ENCODE results near the gene MARS1. TPM values are rescaled to one million over a fixed set of nuclear protein-coding genes. Genes with fewer than 3 reads are reported as not detected.
"Not testable (repeated sequence)": the region's sequence is repeated elsewhere in the genome, so short reads cannot be mapped to it uniquely, and the experiment has no call there.

The MARS1 gene
- total and polyA plus RNA-seq, 7 donors = 41.2 to 97.4 (median 83.6) TPM

DNA sequence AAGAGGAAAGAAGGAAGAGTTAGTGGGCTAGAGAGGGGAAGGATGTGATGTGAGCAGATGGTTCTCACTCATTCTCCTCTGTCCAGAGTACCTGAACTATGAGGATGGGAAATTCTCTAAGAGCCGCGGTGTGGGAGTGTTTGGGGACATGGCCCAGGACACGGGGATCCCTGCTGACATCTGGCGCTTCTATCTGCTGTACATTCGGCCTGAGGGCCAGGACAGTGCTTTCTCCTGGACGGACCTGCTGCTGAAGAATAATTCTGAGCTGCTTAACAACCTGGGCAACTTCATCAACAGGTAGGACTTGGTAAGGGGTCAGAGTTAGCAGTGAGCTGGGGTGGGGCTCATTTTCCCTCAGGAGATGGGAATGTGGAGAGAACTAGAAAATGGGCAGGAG lies 24.8 kb downstream of the MARS1 start:
- no peak overlapping the region for H3K4me3 ChIP-seq
- intact Hi-C loops (cut with DNase I) = no loop called here
- no peak for DNase-seq
- no peaks in the 10 kb centered on the region for H3K27me3 ChIP-seq (ENCODE audit: insufficient read depth in 3 of 3, low read length in 2 of 3)
- H3K4me1 ChIP-seq = peaks cover 8% of the 10 kb centered on the region
- H3K36me3 ChIP-seq (ENCODE audit: insufficient read depth in 1 of 2, low read depth in 1 of 2) = peaks cover 18 to 91% of the 10 kb centered on the region in 2 donors
- no peak for ATAC-seq
- TF ChIP-seq, protein P1, sequence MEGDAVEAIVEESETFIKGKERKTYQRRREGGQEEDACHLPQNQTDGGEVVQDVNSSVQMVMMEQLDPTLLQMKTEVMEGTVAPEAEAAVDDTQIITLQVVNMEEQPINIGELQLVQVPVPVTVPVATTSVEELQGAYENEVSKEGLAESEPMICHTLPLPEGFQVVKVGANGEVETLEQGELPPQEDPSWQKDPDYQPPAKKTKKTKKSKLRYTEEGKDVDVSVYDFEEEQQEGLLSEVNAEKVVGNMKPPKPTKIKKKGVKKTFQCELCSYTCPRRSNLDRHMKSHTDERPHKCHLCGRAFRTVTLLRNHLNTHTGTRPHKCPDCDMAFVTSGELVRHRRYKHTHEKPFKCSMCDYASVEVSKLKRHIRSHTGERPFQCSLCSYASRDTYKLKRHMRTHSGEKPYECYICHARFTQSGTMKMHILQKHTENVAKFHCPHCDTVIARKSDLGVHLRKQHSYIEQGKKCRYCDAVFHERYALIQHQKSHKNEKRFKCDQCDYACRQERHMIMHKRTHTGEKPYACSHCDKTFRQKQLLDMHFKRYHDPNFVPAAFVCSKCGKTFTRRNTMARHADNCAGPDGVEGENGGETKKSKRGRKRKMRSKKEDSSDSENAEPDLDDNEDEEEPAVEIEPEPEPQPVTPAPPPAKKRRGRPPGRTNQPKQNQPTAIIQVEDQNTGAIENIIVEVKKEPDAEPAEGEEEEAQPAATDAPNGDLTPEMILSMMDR (IDR thresholded peaks at IDR 0.05) = no peak
- 86 to 96% (median 90%) methylated on average over 6 of the region's 6 CpGs for WGBS, 3 donors
- H3K27ac ChIP-seq = no peak overlapping the region
- H3K9me3 ChIP-seq = no peaks in the 10 kb centered on the region

DNA sequence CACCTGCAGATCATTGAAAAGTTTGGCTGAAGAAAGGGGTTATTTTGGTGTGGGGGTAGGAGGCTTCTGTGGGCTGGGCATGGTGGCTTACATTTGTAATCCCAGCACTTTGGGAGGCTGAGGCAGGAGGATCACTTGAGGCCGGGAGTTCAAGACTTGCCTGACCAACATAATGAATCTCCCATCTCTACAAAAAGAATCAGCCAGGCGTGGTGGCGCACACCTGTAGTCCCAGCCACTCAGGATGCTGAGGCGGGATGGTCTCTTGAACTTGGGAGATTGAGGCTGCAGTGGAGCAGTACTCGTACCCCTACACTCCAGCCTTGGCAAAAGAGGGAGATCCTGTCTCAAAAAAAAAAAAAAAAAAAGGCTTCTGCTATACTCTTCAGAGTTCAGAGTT lies 25.4 kb downstream of the MARS1 start:
- no peaks in the 10 kb centered on the region for H3K27me3 ChIP-seq (ENCODE audit: insufficient read depth in 3 of 3, low read length in 2 of 3)
- H3K36me3 ChIP-seq (ENCODE audit: insufficient read depth in 1 of 2, low read depth in 1 of 2) = peaks cover 18 to 95% of the 10 kb centered on the region in 2 donors
- ATAC-seq (no peak), DNase-seq (no peak)
- intact Hi-C loops (cut with DNase I) = no loop called here
- H3K27ac ChIP-seq = no peak overlapping the region
- TF ChIP-seq, protein P1 (IDR thresholded peaks at IDR 0.05) = no peak
- peaks cover 14% of the 10 kb centered on the region for H3K4me1 ChIP-seq
- WGBS, 3 donors = 94 to 96% (median 96%) methylated on average over 5 of the region's 5 CpGs
- no peak overlapping the region for H3K4me3 ChIP-seq
- H3K9me3 ChIP-seq = no peaks in the 10 kb centered on the region

DNA sequence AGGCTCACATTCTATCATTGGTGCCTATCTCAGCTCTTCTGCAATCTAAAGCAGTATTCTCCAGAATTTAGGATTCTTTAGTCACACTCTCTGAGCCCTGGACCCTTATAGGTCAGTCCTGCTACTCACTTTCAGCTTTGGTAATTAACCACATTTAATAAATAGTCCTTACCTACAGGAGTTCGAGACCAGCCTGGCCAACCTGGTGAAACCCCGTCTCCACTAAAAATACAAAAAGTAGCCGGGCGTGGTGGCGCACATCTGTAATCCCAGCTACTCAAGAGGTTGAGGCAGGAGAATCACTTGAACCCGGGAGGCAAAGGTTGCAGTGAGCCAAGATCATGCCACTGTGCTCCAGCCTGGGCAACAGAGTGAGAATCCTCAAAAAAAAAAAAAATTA lies 25.8 kb downstream of the MARS1 start:
- H3K4me1 ChIP-seq = peaks cover 18% of the 10 kb centered on the region
- WGBS, 3 donors = 92 to 96% (median 95%) methylated on average over 6 of the region's 6 CpGs
- peaks cover 18 to 94% of the 10 kb centered on the region in 2 donors for H3K36me3 ChIP-seq (ENCODE audit: insufficient read depth in 1 of 2, low read depth in 1 of 2)
- H3K9me3 ChIP-seq; DNase-seq; ATAC-seq; H3K4me3 ChIP-seq; H3K27ac ChIP-seq; H3K27me3 ChIP-seq (ENCODE audit: insufficient read depth in 3 of 3, low read length in 2 of 3); intact Hi-C loops (cut with DNase I): not testable (repeated sequence)

DNA sequence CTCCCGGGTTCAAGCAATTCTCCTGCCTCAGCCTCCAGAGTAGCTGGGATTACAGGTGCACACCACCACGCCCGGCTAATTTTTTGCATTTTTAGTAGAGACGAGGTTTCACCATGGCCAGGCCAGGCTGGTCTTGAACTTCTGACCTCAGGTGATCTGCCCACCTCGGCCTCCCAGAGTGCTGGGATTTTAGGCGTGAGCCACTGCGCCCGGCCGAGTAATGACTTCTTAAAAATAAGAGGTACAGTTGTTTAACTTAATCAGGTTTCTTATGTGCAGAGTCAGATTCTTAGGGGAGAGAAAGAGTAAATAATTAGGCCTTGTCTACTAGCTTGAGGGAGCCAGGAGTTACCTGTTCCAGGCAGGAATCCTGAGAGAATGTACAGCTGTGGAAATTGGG lies 26.4 kb downstream of the MARS1 start:
- 90 to 92% (median 91%) methylated on average over 8 to 9 of the region's 9 CpGs for WGBS, 3 donors

DNA sequence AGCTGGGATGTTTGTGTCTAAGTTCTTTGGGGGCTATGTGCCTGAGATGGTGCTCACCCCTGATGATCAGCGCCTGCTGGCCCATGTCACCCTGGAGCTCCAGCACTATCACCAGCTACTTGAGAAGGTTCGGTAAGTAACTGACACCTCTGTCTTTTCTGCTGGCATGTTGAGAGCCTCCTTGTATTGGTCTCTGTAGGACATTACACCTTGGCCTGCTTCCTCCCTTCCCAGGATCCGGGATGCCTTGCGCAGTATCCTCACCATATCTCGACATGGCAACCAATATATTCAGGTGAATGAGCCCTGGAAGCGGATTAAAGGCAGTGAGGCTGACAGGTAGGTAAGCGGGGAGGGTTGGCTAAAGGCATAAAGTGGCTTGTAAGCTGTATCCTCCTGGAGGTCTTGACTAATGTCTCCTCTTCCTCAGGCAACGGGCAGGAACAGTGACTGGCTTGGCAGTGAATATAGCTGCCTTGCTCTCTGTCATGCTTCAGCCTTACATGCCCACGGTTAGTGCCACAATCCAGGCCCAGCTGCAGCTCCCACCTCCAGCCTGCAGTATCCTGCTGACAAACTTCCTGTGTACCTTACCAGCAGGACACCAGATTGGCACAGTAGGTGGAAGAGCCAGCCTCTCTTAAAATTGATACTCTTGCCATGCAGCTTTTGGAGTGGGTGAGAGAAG lies 27.0 kb downstream of the MARS1 start:
- DNase-seq = no peak
- ATAC-seq = no peak
- H3K27ac ChIP-seq = peak overlapping the region; percentile 46

More for the DNA sequence above, 26.4 kb downstream of the MARS1 start:
- ATAC-seq; DNase-seq; H3K27me3 ChIP-seq (ENCODE audit: insufficient read depth in 3 of 3, low read length in 2 of 3); H3K9me3 ChIP-seq; H3K4me3 ChIP-seq; intact Hi-C loops (cut with DNase I): not testable (repeated sequence)
- Histone ChIP-seq H3K4me1 (peaks cover 23% of the 10 kb centered on the region), H3K36me3 (ENCODE audit: insufficient read depth in 1 of 2, low read depth in 1 of 2) (peaks cover 18 to 89% of the 10 kb centered on the region in 2 donors), H3K27ac (peak overlapping the region; percentile 46)

More for the DNA sequence above, 27.0 kb downstream of the MARS1 start:
- H3K4me1 ChIP-seq = peaks cover 25% of the 10 kb centered on the region
- peaks cover 16 to 83% of the 10 kb centered on the region in 2 donors for H3K36me3 ChIP-seq (ENCODE audit: insufficient read depth in 1 of 2, low read depth in 1 of 2)
- H3K27me3 ChIP-seq (ENCODE audit: insufficient read depth in 3 of 3, low read length in 2 of 3) = no peaks in the 10 kb centered on the region
- WGBS, 3 donors = 74 to 86% (median 74%) methylated on average over 9 of the region's 9 CpGs
- intact Hi-C loops (cut with DNase I) = no loop called here
- H3K9me3 ChIP-seq = no peaks in the 10 kb centered on the region
- TF ChIP-seq, protein P1 (IDR thresholded peaks at IDR 0.05) = no peak
- no peak overlapping the region for H3K4me3 ChIP-seq

Data from psoas muscle (tissue), 8 donors.